Activated CD8-positive, alpha-beta memory T cell treated with anti-CD3 and anti-CD28 coated beads, Interleukin-2, amount 10 ng/mL, durations not matched to agents 7 days and 5 days (primary cell): ENCODE data around the gene CNDP2. TPM values are rescaled to one million over a fixed set of nuclear protein-coding genes. Genes with fewer than 3 reads are reported as not detected.
"Not testable (repeated sequence)": the region's sequence is repeated elsewhere in the genome, so short reads cannot be mapped to it uniquely, and the experiment has no call there.

Source experiments
- ATAC-seq: fragments of 150-1000 bp; cut with Tn5 transposase; one replicate; pipeline ENCODE4 v1.10.0; 2021; ENCODE audit warnings: moderate library complexity
- CTCF ChIA-PET: fragments of 350-600 bp; sonication (Branson Sonifier 250); formaldehyde crosslinking; loops from one replicate; lab custom pipeline; 2021; ENCODE audit warnings: antibody characterized with exemption; lab: Charles Lee
- DNase-seq: peaks from one replicate; pipeline ENCODE4 v3.0.0-alpha.2; 2020
- H3K27ac Mint-ChIP-seq: one replicate; pipeline ENCODE4 v1.8.0; 2021; ENCODE audit warnings: mild to moderate bottlenecking, mixed read lengths
- H3K27me3 Mint-ChIP-seq: one replicate; pipeline ENCODE4 v1.8.0; 2021; ENCODE audit warnings: mixed read lengths
- H3K36me3 Mint-ChIP-seq: one replicate; pipeline ENCODE4 v1.8.0; 2021; ENCODE audit warnings: mild to moderate bottlenecking, mixed read lengths
- H3K4me1 Mint-ChIP-seq: one replicate; pipeline ENCODE4 v1.8.0; 2021; ENCODE audit warnings: mixed read lengths
- H3K4me3 Mint-ChIP-seq: one replicate; pipeline ENCODE4 v1.8.0; 2021; ENCODE audit warnings: mild to moderate bottlenecking, moderate library complexity, mixed read lengths
- H3K9me3 Mint-ChIP-seq: one replicate; pipeline ENCODE4 v1.8.0; 2022; ENCODE audit warnings: low read depth, mixed read lengths
- total RNA-seq, 2 experiments: library from RNA; stranded (reverse); gene quantifications; one replicate each; pipeline ENCODE4 v1.2.3, GENCODE V29; 2021

Gene CNDP2
- total RNA-seq, 2 experiments from 2014 or later = 141 to 176 TPM

DNA sequence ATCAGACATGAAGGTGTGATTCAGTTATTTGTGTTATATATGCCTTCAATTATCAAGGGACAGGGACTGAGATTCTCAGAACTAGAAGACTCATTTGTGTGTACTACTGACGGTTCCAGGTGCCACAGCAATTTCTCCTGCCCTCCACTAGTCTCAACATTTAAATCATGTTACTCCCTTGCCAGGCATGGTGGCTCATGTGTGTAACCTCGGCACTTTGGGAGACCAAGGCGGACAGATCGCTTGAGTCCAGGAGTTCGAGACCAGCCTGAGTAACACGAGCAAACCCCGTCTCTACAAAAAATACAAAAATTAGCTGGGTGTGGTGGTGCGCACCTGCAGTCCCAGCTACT lies 1.1 kb downstream of the CNDP2 start:
- ATAC-seq (no peak), DNase-seq (no peak)
- H3K9me3 Mint-ChIP-seq = no peaks in the 10 kb centered on the region
- peaks cover 23% of the 10 kb centered on the region for H3K36me3 Mint-ChIP-seq
- peaks cover 51% of the 10 kb centered on the region for H3K4me1 Mint-ChIP-seq
- CTCF ChIA-PET = interaction anchor here (1.1 to 2.9 kb wide), 4 partner anchors 38 to 144 kb away, joined by 3 to 13 read pairs (median 8); no protein-coding TSS in a partner anchor
- H3K4me3 Mint-ChIP-seq = peak overlapping the region; percentile 87
- peak overlapping the region; percentile 100 for H3K27ac Mint-ChIP-seq
- H3K27me3 Mint-ChIP-seq = peaks cover 10% of the 10 kb centered on the region

DNA sequence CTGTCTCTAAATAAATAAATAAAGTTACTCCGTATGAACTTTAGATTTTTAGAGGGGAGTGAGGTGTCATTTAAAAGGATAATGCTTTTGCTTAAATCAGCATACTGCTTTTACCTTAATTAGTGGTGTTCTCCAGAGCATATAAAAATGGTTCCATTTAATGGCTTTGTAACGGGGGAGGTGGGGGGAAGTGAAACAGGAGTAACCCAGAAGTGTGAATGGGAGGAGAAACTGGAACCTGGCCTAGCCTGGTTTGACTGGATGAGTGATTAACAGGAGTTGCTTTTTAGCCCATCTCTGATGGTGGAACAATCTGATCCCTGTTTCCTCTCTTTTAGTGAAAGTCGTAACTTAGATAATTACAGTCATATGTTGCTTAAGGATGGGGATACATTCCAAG lies 1.6 kb downstream of the CNDP2 start:
- Mint-ChIP-seq H3K27me3 (peaks cover 10% of the 10 kb centered on the region), H3K36me3 (peaks cover 28% of the 10 kb centered on the region), H3K4me1 (peaks cover 53% of the 10 kb centered on the region), H3K4me3 (peak overlapping the region; percentile 87), H3K9me3 (no peaks in the 10 kb centered on the region), H3K27ac (peak overlapping the region; percentile 100)
- ATAC-seq (no peak), DNase-seq (no peak)
- CTCF ChIA-PET = interaction anchor here (0.8 to 1.1 kb wide), 3 partner anchors 13 to 156 kb away, joined by 3 to 7 read pairs (median 3); no protein-coding TSS in a partner anchor

DNA sequence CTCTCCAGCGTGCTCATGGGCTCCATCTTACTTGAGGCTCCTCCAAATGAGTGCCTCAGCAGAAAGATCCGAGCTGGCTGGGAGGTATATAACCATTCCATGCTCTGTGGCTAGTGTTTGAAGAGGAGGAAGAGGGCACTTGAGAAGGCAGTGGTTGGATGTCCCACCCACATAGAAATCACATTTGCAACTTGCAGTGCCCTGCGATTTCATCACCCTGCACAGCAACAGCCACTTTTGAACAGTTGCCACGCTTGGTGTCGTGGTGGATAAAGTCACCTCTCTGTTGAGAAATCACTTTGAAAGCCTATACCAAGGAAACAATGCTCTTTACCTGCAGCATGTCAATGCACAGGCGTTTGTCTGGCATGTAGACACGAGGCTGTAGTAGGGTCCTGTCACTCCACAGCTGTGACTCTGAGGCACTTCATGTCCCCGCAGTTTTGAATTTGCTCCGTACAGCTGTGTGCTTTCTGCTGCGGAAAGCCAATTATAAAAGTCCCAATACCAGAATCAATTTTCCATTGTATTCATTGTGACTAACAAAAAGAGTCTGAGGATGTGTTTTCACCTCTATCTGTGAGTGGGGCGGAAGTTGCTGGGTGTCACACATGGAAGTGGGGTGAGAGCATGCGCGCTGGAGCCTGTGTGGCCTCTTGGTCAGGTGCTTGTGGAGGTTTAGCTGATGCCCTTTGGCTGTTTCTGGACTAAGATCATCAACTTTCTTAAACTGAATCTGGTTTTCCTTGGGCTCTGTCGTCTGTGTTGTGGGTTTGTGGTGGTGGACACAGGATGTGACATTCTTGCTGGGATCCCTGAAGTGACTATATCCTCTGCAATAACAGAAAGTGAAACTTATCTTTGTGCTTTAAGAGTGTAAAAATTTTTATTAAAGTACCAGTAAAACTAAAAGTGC lies 2.8 kb downstream of the CNDP2 start:
- Mint-ChIP-seq H3K36me3 (peaks cover 35% of the 10 kb centered on the region), H3K27me3 (peaks cover 5% of the 10 kb centered on the region), H3K4me1 (peaks cover 55% of the 10 kb centered on the region), H3K9me3 (no peaks in the 10 kb centered on the region), H3K27ac (peak overlapping the region; percentile 100), H3K4me3 (peak overlapping the region; percentile 87)
- CTCF ChIA-PET = interaction anchor here (1.1 to 1.8 kb wide), 3 partner anchors 15 to 157 kb away, joined by 3 to 7 read pairs (median 6); no protein-coding TSS in a partner anchor
- ATAC-seq = peak; percentile 52
- DNase-seq = peak; percentile 91

DNA sequence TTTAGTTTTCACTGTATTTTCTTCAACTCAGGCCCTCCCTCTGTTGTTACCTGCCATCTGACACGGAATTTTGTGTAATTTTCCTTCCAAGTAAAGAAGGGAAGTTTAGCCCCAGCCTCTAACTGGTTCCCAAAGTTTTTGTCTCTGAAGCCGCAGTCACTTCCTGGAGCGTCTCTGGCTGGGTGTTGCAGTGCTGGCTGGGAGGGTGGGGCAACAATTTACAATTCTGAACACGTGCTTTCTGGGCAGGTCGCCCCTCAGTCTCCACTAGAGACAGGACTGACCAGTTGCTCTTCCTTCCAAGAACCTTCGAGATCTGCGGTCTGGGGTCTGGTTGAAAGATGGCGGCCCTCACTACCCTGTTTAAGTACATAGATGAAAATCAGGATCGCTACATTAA lies 3.5 kb downstream of the CNDP2 start:
- no peaks in the 10 kb centered on the region for H3K9me3 Mint-ChIP-seq
- CTCF ChIA-PET = interaction anchor here (1.2 to 1.8 kb wide), 2 partner anchors 53 to 146 kb away, joined by 4 to 6 read pairs; no protein-coding TSS in a partner anchor
- H3K36me3 Mint-ChIP-seq = peaks cover 38% of the 10 kb centered on the region
- H3K4me1 Mint-ChIP-seq = peaks cover 55% of the 10 kb centered on the region
- DNase-seq (peak; percentile 83), ATAC-seq (peak; percentile 34)
- H3K4me3 Mint-ChIP-seq = peak overlapping the region; percentile 87
- peak overlapping the region; percentile 100 for H3K27ac Mint-ChIP-seq
- no peaks in the 10 kb centered on the region for H3K27me3 Mint-ChIP-seq

DNA sequence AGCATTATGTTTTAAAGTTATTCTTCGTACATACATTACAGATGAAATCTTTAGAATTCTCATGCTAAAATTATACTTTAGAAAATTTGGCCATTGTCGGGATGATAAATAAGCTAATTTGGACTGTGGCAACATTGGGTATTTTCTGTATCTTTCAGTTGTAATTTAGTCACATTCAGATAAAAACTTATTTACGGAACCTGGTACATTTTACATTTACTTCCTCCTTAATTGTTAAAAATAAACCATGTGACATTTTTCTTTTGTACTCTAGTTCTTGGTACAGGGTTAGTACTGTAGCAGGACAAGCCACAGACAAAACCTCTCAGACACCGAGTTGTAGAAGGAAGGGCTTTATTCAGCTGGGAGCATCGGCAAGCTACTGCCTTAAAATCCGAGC lies 4.2 kb downstream of the CNDP2 start:
- CTCF ChIA-PET = interaction anchor here (0.7 to 1.8 kb wide), 3 partner anchors 52 to 158 kb away, joined by 3 to 6 read pairs (median 4); no protein-coding TSS in a partner anchor
- H3K4me3 Mint-ChIP-seq = peak overlapping the region; percentile 68
- H3K27me3 Mint-ChIP-seq = no peaks in the 10 kb centered on the region
- H3K27ac Mint-ChIP-seq = peak overlapping the region; percentile 84
- DNase-seq = no peak
- peaks cover 40% of the 10 kb centered on the region for H3K36me3 Mint-ChIP-seq
- peaks cover 54% of the 10 kb centered on the region for H3K4me1 Mint-ChIP-seq
- ATAC-seq = no peak
- no peaks in the 10 kb centered on the region for H3K9me3 Mint-ChIP-seq

DNA sequence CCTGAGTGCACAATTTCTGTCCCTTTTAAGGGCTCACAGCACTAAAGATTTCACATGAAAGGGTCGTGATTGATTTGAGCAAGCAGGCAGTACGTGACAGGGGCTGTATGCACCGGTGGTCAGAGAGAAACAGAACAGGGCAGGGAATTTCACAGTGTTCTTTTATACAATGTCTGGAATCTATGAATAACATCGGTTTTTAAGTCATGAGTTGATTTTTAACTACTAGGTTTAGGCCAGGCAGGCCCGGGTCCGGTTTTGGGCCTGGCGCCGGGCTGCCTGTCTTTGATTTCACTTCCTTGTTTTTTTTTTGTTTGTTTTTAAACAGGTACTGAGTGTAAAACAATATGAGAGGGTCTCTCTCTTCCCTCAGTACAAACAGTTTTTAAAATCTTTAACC lies 4.6 kb downstream of the CNDP2 start:
- H3K27me3 Mint-ChIP-seq, DNase-seq, ATAC-seq, H3K9me3 Mint-ChIP-seq: not testable (repeated sequence)
- Mint-ChIP-seq H3K4me3 (peak overlapping the region; percentile 68), H3K27ac (peak overlapping the region; percentile 84), H3K36me3 (peaks cover 42% of the 10 kb centered on the region), H3K4me1 (peaks cover 51% of the 10 kb centered on the region)
- CTCF ChIA-PET = interaction anchor here (0.7 to 1.8 kb wide), 3 partner anchors 51 to 159 kb away, joined by 3 to 6 read pairs (median 4); no protein-coding TSS in a partner anchor

DNA sequence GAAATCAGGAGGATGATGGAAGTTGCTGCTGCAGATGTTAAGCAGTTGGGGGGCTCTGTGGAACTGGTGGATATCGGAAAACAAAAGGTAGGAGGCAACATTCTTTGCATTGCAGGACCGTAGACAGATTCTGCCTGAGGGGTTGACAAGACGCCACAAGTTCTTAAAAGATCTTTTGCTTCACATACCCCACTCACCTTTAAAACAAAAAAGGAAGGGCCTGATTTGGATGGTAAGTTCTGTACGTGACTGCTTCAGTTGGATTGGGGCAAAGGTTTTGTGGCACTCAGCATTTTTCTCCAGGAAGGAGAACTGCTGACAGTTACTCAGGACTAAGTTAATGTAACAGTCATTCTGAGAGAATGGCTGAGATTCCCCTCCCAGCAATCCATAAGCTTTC lies 5.2 kb downstream of the CNDP2 start:
- Mint-ChIP-seq H3K36me3 (peaks cover 44% of the 10 kb centered on the region), H3K9me3 (no peaks in the 10 kb centered on the region), H3K4me3 (no peak overlapping the region), H3K4me1 (peaks cover 49% of the 10 kb centered on the region), H3K27ac (peak overlapping the region; percentile 84), H3K27me3 (no peaks in the 10 kb centered on the region)
- ATAC-seq (no peak), DNase-seq (no peak)
- CTCF ChIA-PET = interaction anchor here (2.3 kb wide), 1 partner anchor 50 kb away, joined by 7 read pairs; no protein-coding TSS in a partner anchor

DNA sequence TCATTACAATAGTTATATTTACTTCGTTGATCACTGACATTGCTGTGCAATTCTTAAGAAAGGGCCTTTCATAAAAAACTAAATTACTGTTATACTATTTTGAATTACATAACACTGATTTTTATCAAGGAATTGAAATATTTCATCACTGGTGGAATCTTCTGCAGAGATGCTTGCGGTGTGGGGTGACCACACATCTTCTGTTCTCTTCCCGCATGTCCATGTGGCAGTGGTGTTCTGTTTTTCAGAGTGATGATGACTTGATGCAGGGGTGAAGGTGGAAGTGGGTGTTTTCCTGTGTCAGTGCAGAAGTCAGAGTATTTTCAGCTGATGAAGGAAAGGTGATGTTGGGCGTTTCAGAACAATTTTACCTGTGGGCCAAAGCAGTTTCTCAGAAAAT lies 7.0 kb downstream of the CNDP2 start:
- no peak overlapping the region for H3K27ac Mint-ChIP-seq
- H3K4me1 Mint-ChIP-seq = peaks cover 40% of the 10 kb centered on the region
- ATAC-seq (no peak), DNase-seq (no peak)
- no peak overlapping the region for H3K4me3 Mint-ChIP-seq
- H3K27me3 Mint-ChIP-seq = no peaks in the 10 kb centered on the region
- no peaks in the 10 kb centered on the region for H3K9me3 Mint-ChIP-seq
- CTCF ChIA-PET = interaction anchor here (2.3 kb wide), 1 partner anchor 49 kb away, joined by 7 read pairs; no protein-coding TSS in a partner anchor
- H3K36me3 Mint-ChIP-seq = peaks cover 51% of the 10 kb centered on the region

DNA sequence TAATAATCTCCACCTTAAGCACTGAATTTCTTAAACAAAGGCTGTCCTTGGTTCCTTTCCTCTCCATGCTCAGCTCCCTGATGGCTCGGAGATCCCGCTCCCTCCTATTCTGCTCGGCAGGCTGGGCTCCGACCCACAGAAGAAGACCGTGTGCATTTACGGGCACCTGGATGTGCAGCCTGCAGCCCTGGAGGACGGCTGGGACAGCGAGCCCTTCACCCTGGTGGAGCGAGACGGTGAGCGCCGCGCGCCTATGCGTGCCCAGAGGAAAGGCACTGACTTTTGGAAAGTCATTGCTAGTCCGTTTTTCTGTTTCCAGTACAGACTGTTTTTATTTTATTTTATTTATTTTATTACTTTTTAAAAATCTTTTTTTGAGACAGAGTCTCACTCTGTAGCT lies 9.6 kb downstream of the CNDP2 start:
- Mint-ChIP-seq H3K36me3 (peaks cover 57% of the 10 kb centered on the region), H3K27ac (no peak overlapping the region), H3K4me1 (peaks cover 19% of the 10 kb centered on the region), H3K9me3 (no peaks in the 10 kb centered on the region), H3K4me3 (no peak overlapping the region), H3K27me3 (no peaks in the 10 kb centered on the region)
- ATAC-seq (no peak), DNase-seq (no peak)
- CTCF ChIA-PET = interaction anchor here (0.8 to 1.0 kb wide), 2 partner anchors 46 to 53 kb away, joined by 3 to 6 read pairs; no protein-coding TSS in a partner anchor

DNA sequence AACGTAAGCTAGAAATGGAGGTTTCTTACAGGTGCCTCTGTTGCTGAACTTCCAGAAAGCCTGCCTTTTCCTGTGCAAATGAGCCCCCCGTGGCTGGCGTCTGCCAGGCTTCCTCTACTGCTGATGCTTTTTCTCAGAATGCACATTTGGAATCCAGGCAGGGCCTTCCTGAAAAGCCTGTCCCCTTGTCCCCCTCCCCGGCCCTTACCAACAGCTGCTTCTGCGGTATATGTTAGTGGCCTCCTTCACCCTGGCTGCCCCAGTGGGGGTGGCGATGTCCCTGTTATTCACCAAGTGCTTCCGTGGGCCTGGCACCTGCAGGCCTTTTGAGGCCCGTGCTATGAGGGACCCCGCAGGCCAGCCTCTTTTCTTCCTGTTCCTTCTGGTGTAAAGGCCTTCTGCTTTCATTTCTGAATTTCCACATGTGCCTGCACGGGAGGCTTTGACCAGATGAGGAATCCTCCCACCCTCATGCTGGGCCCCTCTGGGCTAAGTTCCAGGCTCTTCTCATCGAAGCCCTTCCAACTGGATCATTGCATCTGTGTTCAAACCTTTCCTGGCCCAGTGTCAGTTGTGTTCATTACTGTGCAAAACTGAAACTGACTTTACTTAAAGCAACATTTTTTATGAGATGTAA lies 10.4 kb downstream of the CNDP2 start:
- Mint-ChIP-seq H3K27me3 (no peaks in the 10 kb centered on the region), H3K9me3 (no peaks in the 10 kb centered on the region), H3K27ac (no peak overlapping the region), H3K36me3 (peaks cover 55% of the 10 kb centered on the region), H3K4me1 (peaks cover 12% of the 10 kb centered on the region), H3K4me3 (no peak overlapping the region)
- CTCF ChIA-PET = no interaction called here
- ATAC-seq (no peak), DNase-seq (no peak)

DNA sequence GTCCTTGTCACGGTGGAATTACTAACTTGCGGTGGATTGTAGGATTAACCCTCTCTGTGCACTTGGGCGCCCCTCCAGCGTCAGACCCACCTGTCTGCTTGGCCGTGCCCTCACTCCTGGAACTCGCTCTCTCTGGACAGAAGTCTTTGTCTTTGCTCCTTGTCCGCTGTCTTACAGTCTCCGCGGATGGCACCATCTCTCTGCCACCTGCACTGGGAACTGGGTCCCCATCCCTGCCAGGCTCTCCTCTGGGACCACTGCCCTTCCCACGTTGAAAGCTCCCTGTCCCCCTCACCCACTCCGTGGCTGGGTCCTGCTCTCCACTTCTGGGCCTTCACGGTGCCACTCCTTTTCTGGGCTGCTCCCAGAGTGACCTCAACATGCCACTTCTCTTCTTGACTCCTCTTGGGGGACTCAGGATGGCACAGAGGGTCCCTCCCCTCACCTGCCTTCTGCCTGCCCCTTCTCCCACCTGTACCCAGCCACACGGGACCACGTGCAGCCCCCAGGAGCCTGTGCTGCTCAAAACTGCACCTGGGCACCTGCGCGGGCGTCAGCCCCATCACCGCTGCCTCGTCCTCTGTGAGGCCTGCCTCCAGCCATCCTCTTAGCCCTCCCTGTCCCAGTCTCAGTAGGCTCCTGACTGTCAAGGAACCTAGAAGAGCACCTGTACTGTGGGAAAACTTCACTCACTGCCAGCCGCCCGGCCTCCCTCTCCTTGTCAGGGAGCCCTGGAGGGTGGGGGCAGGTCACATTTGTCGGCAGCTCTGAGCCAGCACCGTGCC lies 11.1 kb downstream of the CNDP2 start:
- CTCF ChIA-PET = no interaction called here
- no peak overlapping the region for H3K4me3 Mint-ChIP-seq
- no peak overlapping the region for H3K27ac Mint-ChIP-seq
- peaks cover 8% of the 10 kb centered on the region for H3K4me1 Mint-ChIP-seq
- peaks cover 52% of the 10 kb centered on the region for H3K36me3 Mint-ChIP-seq
- no peaks in the 10 kb centered on the region for H3K9me3 Mint-ChIP-seq
- DNase-seq (no peak), ATAC-seq (no peak)
- no peaks in the 10 kb centered on the region for H3K27me3 Mint-ChIP-seq

DNA sequence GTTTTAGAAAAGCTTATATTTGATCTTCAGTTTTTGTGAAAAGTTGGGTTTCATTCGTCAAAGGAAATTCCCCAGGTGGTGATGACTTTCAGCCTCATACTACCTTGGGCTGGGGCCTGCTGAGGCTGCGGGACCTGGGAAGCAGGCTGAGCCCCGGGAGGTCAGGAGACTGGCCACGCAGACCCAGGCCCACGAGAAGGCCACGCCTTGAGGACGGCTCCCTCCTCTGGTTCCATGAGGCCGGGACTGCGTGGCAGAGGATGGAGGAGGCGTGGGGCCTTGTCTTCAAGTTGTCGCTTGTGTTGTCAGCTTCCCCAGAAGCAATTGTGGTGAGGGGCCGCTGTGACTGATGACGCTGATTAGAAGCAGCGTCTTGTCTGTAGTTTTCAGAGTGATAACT lies 11.8 kb downstream of the CNDP2 start:
- DNase-seq (no peak), ATAC-seq (no peak)
- H3K4me1 Mint-ChIP-seq = peaks cover 6% of the 10 kb centered on the region
- CTCF ChIA-PET = no interaction called here
- H3K27ac Mint-ChIP-seq = no peak overlapping the region
- H3K36me3 Mint-ChIP-seq = peaks cover 51% of the 10 kb centered on the region
- no peak overlapping the region for H3K4me3 Mint-ChIP-seq
- H3K9me3 Mint-ChIP-seq = no peaks in the 10 kb centered on the region
- no peaks in the 10 kb centered on the region for H3K27me3 Mint-ChIP-seq
